KBM-7 (cell line): ENCODE results near the gene CS.

Source experiments
- DNase-seq: peaks from one replicate; pipeline ENCODE4 v3.0.0-alpha.2; 2015
- in situ Hi-C: fragments of 300-500 bp; cut with MboI; formaldehyde crosslinking; loops from 2 replicates; pipeline ENCODE4 v1.14.3; 2020; ENCODE audit warnings: low sequenced_read_pairs, low pct_unique_long_range_greater_than_20kb, mixed read lengths

The CS gene

DNA sequence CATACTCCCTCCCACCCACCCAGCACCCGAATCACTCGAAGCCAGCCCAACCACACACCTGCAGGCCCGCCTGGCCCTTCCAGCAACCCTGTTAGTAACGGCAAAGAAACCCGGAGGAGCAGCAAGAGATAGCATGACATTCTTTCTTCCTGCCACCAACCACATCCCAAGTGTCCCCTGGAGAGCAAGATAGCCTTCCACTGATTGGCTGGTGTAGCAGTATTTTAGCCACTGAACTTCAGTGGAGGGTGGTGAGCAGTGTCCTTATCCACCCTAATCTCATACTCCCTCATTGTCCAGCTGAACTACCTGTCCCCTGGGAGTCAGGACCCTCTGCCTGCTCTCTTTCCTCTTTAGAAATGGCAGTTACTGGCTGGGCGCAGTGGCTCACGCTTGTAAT is 71.0 kb downstream of the CS start:
- in situ Hi-C loops = no loop called here
- DNase-seq = no peak

DNA sequence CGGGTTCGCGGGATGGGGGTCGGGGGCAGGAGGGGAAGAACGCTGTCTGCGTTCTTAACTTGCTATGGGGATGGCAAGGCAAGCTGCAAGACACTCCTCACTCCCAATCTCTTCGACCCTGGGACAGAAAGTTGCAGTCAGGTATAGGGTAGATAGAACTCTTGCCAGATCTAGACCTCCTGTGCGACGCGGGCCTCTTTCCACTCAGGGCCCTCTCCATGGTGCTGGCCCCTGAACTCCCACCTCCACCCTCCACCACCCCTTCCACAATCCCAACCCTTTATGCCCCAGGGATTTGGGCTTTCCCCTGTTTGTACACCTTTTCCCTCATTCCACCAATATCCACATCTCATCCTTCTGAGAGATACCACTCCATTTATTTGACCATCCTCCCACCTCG is 75.2 kb downstream of the CS start:
- no peak for DNase-seq
- in situ Hi-C loops = no loop called here

DNA sequence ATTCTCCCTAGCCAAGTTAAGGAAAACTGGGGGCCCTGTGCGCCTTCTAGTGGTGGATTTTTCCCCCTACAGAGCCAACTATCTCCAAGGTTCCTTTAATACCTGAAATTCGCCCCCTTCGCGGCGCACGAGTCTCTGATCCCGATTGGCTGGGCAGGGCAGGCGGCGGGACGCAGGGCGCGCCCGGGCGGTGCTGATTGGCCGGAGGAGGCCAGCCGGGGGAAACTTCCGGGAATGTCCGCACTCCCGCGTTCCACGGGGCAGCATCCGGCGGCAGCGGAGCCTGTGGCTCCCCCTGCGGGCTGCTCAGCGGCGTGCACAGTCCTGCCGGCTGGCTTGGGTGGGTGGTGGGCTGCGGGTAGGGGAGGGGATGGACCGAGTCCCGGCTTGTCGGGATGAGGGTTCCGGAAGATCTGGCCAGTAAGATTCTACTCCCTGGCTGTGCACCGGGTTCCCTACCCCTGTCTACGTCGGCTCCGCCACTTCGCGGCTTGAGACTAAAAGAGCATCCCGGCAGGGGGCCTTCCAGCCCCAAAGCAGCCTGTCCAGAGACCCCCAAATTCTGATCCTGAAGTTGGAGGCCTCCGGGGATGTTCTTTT is 75.9 kb downstream of the CS start, which contains the start of gene NABP2:
NABP2 (plus strand) TSS at position 241 of the 600 bp plus-strand sequence. CDS start 515 bp downstream, outside the sequence.
- DNase-seq = peak; percentile 98
- in situ Hi-C loops = no loop called here

DNA sequence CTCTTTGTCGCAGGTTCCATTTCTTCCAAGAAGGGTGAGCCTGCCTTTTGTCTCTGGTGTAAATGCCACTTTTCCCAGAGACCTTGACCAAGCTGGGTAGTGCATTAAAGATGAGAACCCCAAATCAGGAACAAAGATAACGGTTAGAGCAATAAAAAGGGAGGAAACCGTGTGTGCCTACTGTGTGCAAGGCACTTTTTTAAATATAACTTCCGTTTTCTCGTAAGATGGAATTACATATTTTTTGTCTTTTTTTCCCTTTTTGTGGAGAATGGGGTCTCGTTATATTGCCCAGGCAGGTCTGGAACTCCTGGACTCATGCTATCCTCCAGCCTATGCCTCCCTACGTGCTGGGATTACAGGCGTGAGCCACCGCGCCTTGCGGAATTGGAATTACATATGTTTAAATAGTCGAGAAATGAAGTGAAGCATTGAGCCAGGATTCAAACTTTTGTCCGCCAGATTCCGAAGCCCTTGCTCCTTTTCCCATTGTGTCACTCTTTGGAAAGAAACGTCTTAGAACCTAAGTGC is 76.5 kb downstream of the CS start:
- in situ Hi-C loops = no loop called here

DNA sequence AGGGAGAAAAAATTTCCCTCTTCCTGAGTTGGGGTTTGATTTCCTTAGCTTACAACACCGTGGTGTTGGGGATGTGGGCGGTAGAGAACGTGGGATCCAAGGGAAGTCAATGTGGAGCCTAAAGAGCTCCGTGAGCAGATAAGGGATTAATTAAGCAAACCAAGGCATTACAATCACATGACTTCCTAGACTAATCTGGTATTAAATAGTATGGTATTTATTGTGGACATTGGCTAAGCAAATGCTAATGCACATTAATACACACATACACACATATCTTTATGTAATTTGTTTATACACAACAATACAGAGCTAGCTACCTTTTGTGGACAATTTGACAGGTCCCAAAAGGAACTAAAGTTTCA is 77.6 kb downstream of the CS start:
- DNase-seq = no peak
- in situ Hi-C loops = no loop called here

More for the DNA sequence above, 76.5 kb downstream of the CS start:
- DNase-seq = no peak

DNA sequence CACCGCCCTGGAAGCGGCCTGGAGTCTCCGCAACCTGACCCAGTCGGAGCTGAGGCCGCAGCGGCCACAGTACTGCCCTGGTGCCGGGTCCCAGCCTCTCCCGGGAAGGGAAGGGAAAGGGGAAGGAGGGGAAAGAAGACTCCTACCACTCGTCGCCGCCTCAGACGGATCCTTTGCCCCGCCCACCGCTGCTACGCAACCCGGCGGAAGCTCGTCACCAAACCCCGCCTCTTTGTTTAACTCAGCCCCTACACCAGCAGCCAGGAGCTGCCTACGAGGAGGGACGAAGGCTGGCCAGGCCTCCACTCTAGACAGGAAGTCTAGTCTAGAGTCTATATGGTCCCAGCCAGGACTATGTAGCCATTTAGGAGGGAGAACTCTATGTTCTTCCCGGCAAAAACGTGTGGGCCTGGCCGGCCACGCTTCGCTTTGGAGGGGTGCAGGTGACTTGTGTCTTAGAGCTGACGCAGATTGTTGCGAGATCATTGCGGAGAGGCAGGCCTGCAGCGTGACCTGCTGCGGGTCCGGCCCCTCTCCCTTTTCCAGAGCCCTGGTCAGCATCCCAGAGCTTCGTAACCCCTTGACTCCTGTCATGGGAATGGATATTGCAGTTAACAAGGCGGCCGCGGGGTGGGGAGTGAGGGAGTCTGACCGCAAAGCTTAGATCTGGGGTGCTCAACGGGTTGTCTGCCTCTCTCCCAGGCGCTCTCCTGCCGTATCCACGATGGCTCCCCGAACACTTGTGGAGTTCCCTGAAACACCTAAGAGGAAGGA is 78.2 kb downstream of the CS start, which contains the start of gene RNF41:
RNF41 (minus strand) TSS at position 166 of the 774 bp plus-strand sequence. CDS start 7,875 bp downstream, outside the sequence.
- peak; percentile 99 for DNase-seq
- in situ Hi-C loops = no loop called here
